Measurements from ENCODE around the gene TRIO. TPM values are rescaled to one million over a fixed set of nuclear protein-coding genes. Genes with fewer than 3 reads are reported as not detected.

The TRIO gene
- total and polyA plus RNA-seq, 2 of the 8 experiments (the other 6 are each of a cell fraction or from before 2014, with no cell fraction given) = 35.1 to 69.1 TPM

DNA sequence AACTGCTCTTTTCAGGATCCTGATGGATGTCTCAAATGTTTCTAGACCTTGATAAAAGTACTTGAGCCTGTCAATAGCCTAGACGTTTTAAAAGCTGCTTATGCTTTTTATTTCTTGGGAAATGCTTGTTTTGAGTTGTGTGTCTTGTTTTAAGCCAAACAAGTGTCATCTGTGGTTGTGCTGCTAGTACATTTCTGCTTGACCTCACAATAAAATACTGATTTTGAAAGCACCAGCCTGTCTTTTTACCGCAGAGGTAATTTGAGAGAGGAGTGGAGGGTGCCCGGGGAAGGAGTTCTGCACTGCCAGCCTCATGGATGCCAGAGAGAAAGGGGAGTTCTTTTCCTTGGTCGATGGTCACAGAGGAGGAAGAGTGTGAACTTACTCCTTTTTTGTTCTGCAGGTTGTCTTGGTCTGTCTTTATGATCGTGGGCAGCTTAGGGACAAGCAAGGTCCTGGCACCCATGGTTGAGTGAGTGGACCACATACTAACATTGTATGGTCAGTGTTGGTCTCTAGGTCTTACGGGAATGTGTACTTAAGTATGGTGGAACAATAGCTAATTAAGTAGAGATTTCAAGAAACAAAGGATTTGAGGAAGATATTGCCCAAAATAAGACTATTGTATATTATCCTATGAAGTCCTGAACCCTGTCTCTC is 61.0 kb downstream of the TRIO start (continued):
- TF ChIP-seq POLR2AphosphoS5 (IDR thresholded peaks at IDR 0.05; ENCODE audit: low read depth, low read length) = no peak
